Left ventricle myocardium inferior (tissue), 1 donor: ENCODE data around the gene OAF. TPM values are rescaled to one million over a fixed set of nuclear protein-coding genes. Genes with fewer than 3 reads are reported as not detected.

Experiments used
- DNase-seq: peaks from one replicate; pipeline ENCODE4 v3.0.0-alpha.2; 2020
- H3K27ac ChIP-seq: fragments of 200-600 bp; replicated peaks from 2 replicates; pipeline ENCODE4 v1.8.0; 2021
- H3K27me3 ChIP-seq: fragments of 200-600 bp; 2 replicates; pipeline ENCODE4 v1.8.0; 2021; ENCODE audit warnings: low read depth
- H3K36me3 ChIP-seq: fragments of 200-600 bp; 2 replicates; pipeline ENCODE4 v1.8.0; 2021
- H3K4me1 ChIP-seq: fragments of 200-600 bp; 2 replicates; pipeline ENCODE4 v1.8.0; 2021
- H3K4me3 ChIP-seq: fragments of 200-600 bp; 2 replicates; pipeline ENCODE4 v1.8.0; 2021; ENCODE audit warnings: mild to moderate bottlenecking, moderate library complexity
- H3K9me3 ChIP-seq: fragments of 200-600 bp; replicated peaks from 2 replicates; pipeline ENCODE4 v1.8.0; 2021
- CTCF ChIP-seq: fragments of 200-600 bp; IDR thresholded peaks from 2 replicates; pipeline ENCODE4 v1.8.0; 2021; ENCODE audit warnings: antibody characterized with exemption, mild to moderate bottlenecking, borderline replicate concordance
- intact Hi-C: fragments of 100-400 bp; cut with micrococcal nuclease; formaldehyde crosslinking; loops from one replicate; pipeline ENCODE4 v1.11.0; 2022
- total RNA-seq: library from RNA; stranded (reverse); fragmentation: NEBNext Ultra II Directional; extraction: Animal tissue kit (Norgen Biotek cat#: 25700); gene quantifications from one replicate; pipeline ENCODE4 v1.2.1, GENCODE V29; 2021
- donor health status: DM: no; HTN: yes; CAD: no; lungs with severe emphysema.

Gene OAF
- total RNA-seq, 1 donor from 2014 or later, result 23.7 TPM

GRCh38 chr11:120208001-120208441, 2.8 kb upstream of the OAF start:
- H3K27ac ChIP-seq, result peak overlapping the region; percentile 88
- intact Hi-C loops, result no loop called here
- H3K9me3 ChIP-seq, result no peaks in the 10 kb centered on the region
- no peaks in the 10 kb centered on the region for H3K36me3 ChIP-seq
- peaks cover 7% of the 10 kb centered on the region for H3K27me3 ChIP-seq
- DNase-seq, result no peak
- peaks cover 47% of the 10 kb centered on the region for H3K4me1 ChIP-seq
- no peak for TF ChIP-seq CTCF
- H3K4me3 ChIP-seq, result no peak overlapping the region

GRCh38 chr11:120208777-120209176, 2.1 kb upstream of the OAF start:
- H3K4me1 ChIP-seq, result peaks cover 52% of the 10 kb centered on the region
- H3K27ac ChIP-seq, result peak overlapping the region; percentile 88
- no peak for DNase-seq

GRCh38 chr11:120209746-120210625, 846 bp upstream of the OAF start:
- Histone ChIP-seq H3K4me1 (peaks cover 62% of the 10 kb centered on the region), H3K36me3 (no peaks in the 10 kb centered on the region), H3K27me3 (peaks cover 7% of the 10 kb centered on the region), H3K9me3 (no peaks in the 10 kb centered on the region), H3K4me3 (peak overlapping the region; percentile 78), H3K27ac (peak overlapping the region; percentile 88)
- intact Hi-C loops, result no loop called here
- DNase-seq, result no peak
- no peak for TF ChIP-seq CTCF

More at GRCh38 chr11:120208777-120209176, 2.1 kb upstream of the OAF start:
- Histone ChIP-seq H3K36me3 (no peaks in the 10 kb centered on the region), H3K9me3 (no peaks in the 10 kb centered on the region), H3K27me3 (peaks cover 7% of the 10 kb centered on the region), H3K4me3 (no peak overlapping the region)
- intact Hi-C loops, result no loop called here
- no peak for TF ChIP-seq CTCF

- Histone ChIP-seq H3K27ac (peak overlapping the region; percentile 88), H3K36me3 (no peaks in the 10 kb centered on the region), H3K27me3 (peaks cover 7% of the 10 kb centered on the region), H3K9me3 (no peaks in the 10 kb centered on the region), H3K4me3 (peak overlapping the region; percentile 78), H3K4me1 (peaks cover 79% of the 10 kb centered on the region)
- intact Hi-C loops, result no loop called here
- TF ChIP-seq CTCF, result no peak
- DNase-seq, result no peak
These were observed 858 bp downstream of the OAF start for GRCh38 chr11:120211522-120212258.

GRCh38 chr11:120212259-120212878, 1.5 kb downstream of the OAF start:
- Histone ChIP-seq H3K36me3 (no peaks in the 10 kb centered on the region), H3K27ac (peak overlapping the region; percentile 88), H3K4me1 (peaks cover 86% of the 10 kb centered on the region), H3K27me3 (peaks cover 7% of the 10 kb centered on the region), H3K9me3 (no peaks in the 10 kb centered on the region), H3K4me3 (peak overlapping the region; percentile 78)
- intact Hi-C loops, result no loop called here
- no peak for TF ChIP-seq CTCF
- no peak for DNase-seq
